ENCODE results near the gene LCP2.

Gene LCP2

DNA sequence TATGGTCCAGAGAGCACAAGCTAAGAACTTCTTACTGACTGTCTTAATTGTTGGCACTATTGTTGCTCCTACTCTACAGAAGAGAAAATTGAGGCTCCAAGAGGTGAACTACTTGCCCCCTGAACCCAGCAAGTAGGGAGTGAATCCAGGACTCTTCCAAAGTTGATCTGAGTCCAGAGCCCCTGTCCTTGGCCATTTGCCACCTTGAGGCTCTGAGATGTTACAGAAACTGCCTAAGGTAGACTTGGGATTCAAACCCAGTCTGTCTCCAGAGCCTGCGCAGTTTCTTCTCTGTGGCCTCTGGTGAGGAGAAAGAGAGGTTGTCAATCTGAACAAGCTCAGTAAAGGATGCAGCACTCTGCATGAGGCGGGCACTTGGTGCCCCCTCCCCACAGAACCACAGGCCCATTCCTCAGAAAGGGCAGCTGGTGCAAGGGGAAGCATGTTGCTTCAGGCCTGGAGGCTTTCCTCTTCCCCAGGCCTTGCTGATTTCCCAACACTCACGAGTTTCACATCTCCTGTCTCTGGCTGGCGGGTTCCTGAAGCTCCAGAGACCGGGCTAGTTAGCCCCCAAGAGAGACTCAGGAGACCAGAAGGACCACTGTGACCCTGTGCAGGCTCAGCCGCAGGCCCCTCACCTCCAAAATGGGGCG is 2.9 kb upstream of the LCP2 start:
- H3K4me1 Mint-ChIP-seq: peaks cover 21% of the 10 kb centered on the region
- H3K27ac Mint-ChIP-seq: no peak overlapping the region
- TF ChIP-seq, protein P1, sequence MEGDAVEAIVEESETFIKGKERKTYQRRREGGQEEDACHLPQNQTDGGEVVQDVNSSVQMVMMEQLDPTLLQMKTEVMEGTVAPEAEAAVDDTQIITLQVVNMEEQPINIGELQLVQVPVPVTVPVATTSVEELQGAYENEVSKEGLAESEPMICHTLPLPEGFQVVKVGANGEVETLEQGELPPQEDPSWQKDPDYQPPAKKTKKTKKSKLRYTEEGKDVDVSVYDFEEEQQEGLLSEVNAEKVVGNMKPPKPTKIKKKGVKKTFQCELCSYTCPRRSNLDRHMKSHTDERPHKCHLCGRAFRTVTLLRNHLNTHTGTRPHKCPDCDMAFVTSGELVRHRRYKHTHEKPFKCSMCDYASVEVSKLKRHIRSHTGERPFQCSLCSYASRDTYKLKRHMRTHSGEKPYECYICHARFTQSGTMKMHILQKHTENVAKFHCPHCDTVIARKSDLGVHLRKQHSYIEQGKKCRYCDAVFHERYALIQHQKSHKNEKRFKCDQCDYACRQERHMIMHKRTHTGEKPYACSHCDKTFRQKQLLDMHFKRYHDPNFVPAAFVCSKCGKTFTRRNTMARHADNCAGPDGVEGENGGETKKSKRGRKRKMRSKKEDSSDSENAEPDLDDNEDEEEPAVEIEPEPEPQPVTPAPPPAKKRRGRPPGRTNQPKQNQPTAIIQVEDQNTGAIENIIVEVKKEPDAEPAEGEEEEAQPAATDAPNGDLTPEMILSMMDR (IDR thresholded peaks at IDR 0.05; ENCODE audit: unreplicated experiment in 3 of 3): no peak

DNA sequence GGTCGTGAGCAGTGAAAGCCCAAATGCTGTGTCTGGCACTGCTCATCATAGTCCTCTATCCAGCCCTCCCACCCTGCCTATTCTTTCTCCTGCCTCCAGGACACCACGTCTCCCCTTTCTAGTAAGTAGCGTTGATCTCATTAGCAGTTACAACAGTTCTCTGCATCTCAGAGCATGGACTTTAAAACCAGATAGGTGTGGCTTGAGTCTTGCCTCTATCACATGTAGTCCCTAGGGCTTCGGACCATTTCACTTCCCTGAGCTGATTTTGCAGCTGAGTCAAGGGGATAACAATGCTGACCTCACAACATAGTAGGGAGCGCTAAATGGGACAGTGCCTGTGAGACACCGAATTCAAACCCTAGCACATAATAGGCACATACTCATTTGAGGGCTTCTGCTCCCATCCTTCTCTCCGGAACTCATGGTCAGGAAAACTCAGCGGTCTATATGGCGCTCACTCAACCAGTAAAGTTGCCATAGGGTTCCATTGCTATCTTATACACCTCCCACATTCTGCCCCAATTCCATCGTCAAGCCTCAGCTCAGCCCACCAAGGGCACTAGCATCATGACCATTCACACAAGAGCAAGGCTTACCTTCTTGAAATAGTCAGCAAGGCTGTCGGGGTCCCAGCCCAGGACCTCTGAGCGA is 515 bp downstream of the LCP2 start:
- no peaks in the 10 kb centered on the region for H3K36me3 Mint-ChIP-seq (ENCODE audit: low read depth)
- no peaks in the 10 kb centered on the region for H3K9me3 Mint-ChIP-seq
- TF ChIP-seq, protein P1 (IDR thresholded peaks at IDR 0.05; ENCODE audit: unreplicated experiment in 3 of 3): no peak
- no peak overlapping the region for H3K4me3 Mint-ChIP-seq
- H3K27ac Mint-ChIP-seq: no peak overlapping the region
- peaks cover 2% of the 10 kb centered on the region for H3K4me1 Mint-ChIP-seq
- H3K27me3 Mint-ChIP-seq (ENCODE audit: low read depth): peaks cover 30% of the 10 kb centered on the region

More for the DNA sequence above, 2.9 kb upstream of the LCP2 start:
- H3K9me3 Mint-ChIP-seq: no peaks in the 10 kb centered on the region
- no peaks in the 10 kb centered on the region for H3K36me3 Mint-ChIP-seq (ENCODE audit: low read depth)
- H3K4me3 Mint-ChIP-seq: no peak overlapping the region
- H3K27me3 Mint-ChIP-seq (ENCODE audit: low read depth): peaks cover 30% of the 10 kb centered on the region

DNA sequence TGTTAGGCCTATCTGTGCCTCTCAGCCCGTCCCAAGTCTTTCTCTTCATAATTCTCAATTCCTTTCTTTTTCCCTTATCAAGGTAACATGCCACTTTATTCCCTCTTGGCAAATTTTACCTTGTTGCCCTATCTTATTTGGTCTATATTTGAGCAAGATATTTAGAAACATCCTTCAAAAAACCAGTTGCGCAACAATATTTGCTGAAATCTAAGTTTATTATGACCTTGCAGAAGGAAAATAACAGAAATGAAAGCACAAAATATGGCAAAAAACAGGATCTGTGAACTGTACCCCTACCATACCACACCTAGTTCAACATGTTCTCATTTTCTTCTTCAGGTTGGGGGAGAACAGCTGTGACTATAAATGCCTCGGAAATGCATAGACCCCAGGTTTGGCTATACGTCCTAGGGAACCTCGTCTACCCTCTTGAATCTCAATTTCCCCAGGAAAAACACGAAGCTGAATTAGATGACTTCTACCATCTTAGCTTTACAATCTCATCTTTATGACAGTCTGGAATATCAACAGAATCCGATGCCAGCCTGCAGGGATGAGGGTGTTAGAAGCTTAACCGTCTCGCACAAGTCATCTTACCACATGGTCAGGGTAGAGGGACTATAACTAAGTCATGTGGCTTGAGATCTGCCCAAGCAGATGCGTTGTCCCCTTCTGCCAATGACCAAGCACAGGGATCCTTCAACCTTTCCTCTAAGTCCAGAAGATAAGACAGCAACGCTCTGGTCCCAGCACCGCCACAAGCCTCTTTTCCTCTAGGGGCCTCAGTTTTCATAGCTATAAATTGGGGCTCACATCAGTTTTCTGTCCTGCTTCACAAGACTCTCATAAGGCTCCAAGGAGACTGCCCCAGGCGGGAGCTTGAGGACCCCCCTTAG is 1.3 kb downstream of the LCP2 start:
- Mint-ChIP-seq H3K4me3 (no peak overlapping the region), H3K4me1 (no peaks in the 10 kb centered on the region), H3K27me3 (ENCODE audit: low read depth) (peaks cover 29% of the 10 kb centered on the region), H3K36me3 (ENCODE audit: low read depth) (no peaks in the 10 kb centered on the region), H3K27ac (no peak overlapping the region), H3K9me3 (no peaks in the 10 kb centered on the region)
- TF ChIP-seq, protein P1 (IDR thresholded peaks at IDR 0.05; ENCODE audit: unreplicated experiment in 3 of 3): no peak

DNA sequence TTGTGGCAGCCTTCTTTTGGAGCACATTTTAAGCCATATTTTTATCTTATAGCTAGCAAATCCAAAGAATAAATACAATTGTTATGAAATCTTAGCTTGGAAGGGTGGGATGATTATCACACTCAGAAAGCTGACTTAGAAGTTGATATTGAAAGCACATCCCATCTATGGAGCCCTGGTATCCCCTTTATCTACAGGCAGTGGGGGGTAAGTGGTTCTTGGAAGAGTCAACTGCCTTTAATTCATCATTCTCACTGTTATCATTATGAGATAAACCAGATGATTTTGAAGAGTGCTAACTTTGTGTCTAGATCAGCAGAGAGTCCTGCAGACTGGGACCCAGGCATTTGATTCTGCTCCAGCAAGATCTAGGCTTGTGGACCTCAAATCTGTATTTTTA is 3.0 kb downstream of the LCP2 start:
- H3K9me3 Mint-ChIP-seq: peaks cover 8% of the 10 kb centered on the region

DNA sequence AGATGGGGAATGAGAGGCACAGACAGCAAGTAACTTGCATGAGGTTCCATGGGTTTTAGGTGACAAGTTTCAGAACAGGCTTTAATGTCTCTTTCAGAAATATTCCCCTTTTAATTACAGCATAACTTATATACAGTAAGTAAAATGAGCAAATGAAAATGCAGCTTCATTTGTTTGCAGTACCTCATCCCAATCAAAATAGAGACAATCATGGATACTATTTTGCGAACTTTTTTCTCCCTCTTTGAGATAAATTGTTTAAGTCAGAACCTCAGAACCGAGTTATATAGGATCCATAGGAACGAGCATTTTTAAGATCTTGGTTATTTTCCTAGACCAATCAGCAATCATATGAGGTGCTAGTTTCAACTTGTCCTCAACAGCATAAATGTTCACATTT is 3.5 kb downstream of the LCP2 start:
- TF ChIP-seq, protein P1 (IDR thresholded peaks at IDR 0.05; ENCODE audit: unreplicated experiment in 3 of 3): no peak
- Mint-ChIP-seq H3K9me3 (peaks cover 11% of the 10 kb centered on the region), H3K27me3 (ENCODE audit: low read depth) (peaks cover 28% of the 10 kb centered on the region), H3K27ac (no peak overlapping the region), H3K4me1 (peaks cover 8% of the 10 kb centered on the region), H3K36me3 (ENCODE audit: low read depth) (peaks cover 3% of the 10 kb centered on the region), H3K4me3 (no peak overlapping the region)

More for the DNA sequence above, 3.0 kb downstream of the LCP2 start:
- TF ChIP-seq, protein P1 (IDR thresholded peaks at IDR 0.05; ENCODE audit: unreplicated experiment in 3 of 3): no peak
- Mint-ChIP-seq H3K27ac (no peak overlapping the region), H3K4me3 (no peak overlapping the region), H3K36me3 (ENCODE audit: low read depth) (peaks cover 3% of the 10 kb centered on the region), H3K4me1 (peaks cover 4% of the 10 kb centered on the region), H3K27me3 (ENCODE audit: low read depth) (peaks cover 28% of the 10 kb centered on the region)
